D721Med (cell line): ENCODE measurements around the gene JADE1.

Experiments used
- DNase-seq: peaks from one replicate; pipeline ENCODE4 v3.0.0; 2011; ENCODE audit warnings: low spot score; ENCODE audit not compliant: insufficient read length
- FAIRE-seq: peaks from 2 replicates; lab custom pipeline; 2011; peaks lifted over from hg19 to GRCh38; lab: Jason Lieb, UNC
- CTCF ChIP-seq: IDR thresholded peaks from 2 replicates; pipeline ENCODE4 v1.5.1; 2012; ENCODE audit warnings: mild to moderate bottlenecking, control low read depth; ENCODE audit not compliant: insufficient read depth; ENCODE audit errors: missing control alignments

Gene JADE1

GRCh38 chr4:128820671-128821070 lies 11.2 kb downstream of the JADE1 start:
- FAIRE-seq (no peak), DNase-seq (no peak)
- no peak for TF ChIP-seq CTCF

GRCh38 chr4:128821151-128821550 lies 11.7 kb downstream of the JADE1 start:
- DNase-seq: no peak
- no peak for TF ChIP-seq CTCF
- no peak for FAIRE-seq

- no peak for DNase-seq
- no peak for TF ChIP-seq CTCF
- no peak for FAIRE-seq
Measured at GRCh38 chr4:128823025-128823661, 13.6 kb downstream of the JADE1 start.

GRCh38 chr4:128825226-128825625 lies 15.7 kb downstream of the JADE1 start:
- no peak for TF ChIP-seq CTCF
- FAIRE-seq (no peak), DNase-seq (no peak)

GRCh38 chr4:128827296-128827695 lies 17.8 kb downstream of the JADE1 start:
- DNase-seq: no peak
- FAIRE-seq: no peak
- no peak for TF ChIP-seq CTCF

GRCh38 chr4:128830906-128831503 lies 21.5 kb downstream of the JADE1 start:
- no peak for FAIRE-seq
- no peak for DNase-seq
- no peak for TF ChIP-seq CTCF
